Germinal center (tissue), 1 donor: ENCODE results near the gene BACH2.

ENCODE experiments used
- DNase-seq: peaks from one replicate; pipeline ENCODE4 v3.0.0; 2012; ENCODE audit warnings: mixed read lengths, low spot score

Gene BACH2

DNA sequence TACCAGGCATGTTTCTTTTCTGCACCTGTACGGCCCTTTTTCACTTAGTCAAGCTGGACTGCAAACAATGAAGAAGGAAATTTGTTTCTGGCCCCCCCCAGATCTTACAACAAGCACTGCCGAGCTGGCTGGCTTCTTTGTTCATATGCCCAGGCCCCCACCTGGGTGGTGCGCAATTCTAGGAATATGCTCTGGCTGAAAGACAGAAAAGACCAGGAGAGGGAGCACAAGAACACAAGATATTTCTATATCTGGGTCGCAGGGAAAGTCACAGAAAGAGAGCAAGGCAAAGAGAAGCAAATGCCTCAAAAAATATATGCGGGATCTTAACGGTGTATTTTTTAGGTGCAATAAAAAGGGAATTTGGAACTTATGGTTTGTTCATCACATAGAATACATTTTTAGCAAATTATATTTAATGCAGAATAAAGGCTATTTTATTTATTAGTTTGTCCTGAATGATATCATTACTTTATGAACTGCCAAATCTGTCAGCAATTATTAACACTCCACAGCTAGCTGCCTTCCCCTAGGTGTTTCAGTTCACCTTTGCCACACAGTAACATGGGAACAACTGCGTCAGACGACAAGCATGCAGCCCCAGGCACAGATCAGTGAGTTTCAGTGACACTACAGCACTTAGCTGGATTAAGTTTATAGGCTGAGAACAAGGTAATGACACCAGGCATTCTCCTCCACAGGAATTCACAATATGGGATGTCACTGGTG, 325.9 kb downstream of the BACH2 start:
- no peak for DNase-seq

DNA sequence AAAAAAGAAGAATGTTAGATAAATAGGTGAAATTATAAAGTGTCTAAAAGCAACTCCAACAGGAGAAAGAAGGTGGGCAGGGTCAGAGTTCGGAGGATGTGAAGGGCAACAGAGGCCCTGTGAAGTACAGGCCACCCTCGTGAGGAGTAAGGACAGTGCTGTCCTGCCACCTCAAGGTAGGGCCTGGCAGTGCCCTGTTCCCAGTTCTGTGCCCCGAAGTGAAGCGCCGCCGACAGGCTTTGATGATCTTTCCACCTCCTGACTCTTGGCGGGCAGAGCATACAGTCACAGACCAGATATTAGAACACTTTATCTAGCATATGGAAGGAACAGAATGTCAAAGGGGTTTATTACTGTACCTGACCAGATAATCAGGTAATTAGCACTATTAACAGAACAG, 326.6 kb downstream of the BACH2 start:
- no peak for DNase-seq

DNA sequence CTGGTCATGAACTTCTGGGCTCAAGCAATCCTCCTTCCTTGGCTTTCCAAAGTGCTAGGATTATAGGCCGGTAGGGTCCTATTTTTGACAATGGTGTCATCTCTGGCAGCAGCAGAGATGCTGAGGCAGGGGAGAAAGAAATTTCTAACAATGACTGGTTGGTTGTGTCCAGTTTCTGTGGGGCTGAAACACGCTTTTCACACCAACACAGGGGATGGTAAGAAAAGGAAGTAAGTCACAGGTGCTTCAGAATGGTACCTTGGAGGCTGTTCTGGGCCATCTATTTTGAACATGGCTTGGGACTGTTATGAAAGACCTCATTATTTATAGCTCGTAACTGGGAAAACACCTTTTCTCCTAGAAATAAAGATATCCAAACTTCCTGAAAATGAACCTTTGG, 329.7 kb downstream of the BACH2 start:
- DNase-seq, result no peak

DNA sequence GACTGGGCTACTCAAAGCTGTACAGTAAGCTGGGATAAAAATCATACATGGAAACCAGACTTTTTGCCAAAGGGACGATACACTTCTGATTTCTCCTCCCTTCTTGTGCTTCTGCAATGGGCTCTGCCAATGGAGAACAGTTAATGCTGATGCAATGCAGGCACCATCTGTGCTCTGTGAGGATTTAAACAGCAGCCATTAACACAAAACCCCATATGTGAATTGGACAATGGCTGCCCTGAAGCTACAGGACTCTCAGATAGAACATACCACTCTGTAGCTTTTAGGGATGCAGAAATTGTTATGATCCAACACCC, 330.5 kb downstream of the BACH2 start:
- DNase-seq, result no peak

DNA sequence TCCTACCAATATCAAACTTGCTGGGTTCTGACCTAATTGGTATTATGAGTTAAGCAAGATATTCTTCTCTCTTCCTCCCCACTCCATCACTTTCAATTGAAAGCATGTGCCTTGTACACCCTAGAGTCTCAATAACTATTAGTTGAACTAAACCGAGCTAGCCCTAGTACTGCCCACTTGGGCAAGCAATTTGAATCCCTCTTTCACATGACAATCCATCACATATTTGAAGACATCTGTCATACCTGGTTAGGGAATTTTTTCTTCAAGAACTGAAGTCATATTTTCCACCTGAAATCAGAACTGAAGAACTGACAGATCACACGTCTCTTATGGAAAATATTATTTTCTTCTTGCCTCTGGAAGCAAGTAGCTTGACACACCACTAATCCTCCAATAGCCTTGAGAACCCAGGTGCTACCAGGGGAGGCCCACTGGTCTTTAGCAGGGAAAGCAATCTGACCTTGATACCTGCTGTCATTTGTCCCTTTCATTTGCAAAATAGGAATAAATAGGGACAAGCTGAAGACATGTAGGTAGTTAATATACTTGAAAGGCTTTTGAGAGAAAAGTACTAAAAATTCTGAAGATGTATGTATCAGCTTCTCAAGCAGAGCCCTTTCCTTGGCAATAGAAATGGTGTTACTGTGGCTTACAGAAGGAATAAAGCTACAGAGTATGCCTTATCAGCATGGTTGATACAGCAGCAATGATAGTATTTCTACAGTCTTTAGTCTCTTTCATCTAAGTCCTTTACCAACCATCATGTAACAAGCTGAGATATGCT, 331.0 kb downstream of the BACH2 start:
- no peak for DNase-seq

DNA sequence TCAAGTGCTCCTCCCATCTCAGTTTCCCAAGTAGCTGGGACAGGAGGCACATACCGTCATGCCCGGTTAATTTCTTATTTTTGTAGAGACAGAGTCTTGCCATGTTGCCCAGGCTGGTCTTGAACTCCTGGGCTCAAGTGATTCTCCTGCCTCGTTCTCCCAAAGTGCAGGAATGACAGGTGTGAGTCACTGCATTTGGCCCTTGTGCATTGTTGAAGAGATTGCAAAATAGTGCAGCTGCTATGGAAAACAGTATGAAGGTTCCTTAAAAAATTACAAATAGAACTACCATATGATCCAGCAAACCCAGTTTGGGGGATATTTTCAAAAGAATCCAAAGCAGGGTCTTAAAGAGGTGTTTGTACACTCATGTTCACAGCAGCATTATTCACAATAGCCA, 333.3 kb downstream of the BACH2 start:
- no peak for DNase-seq

DNA sequence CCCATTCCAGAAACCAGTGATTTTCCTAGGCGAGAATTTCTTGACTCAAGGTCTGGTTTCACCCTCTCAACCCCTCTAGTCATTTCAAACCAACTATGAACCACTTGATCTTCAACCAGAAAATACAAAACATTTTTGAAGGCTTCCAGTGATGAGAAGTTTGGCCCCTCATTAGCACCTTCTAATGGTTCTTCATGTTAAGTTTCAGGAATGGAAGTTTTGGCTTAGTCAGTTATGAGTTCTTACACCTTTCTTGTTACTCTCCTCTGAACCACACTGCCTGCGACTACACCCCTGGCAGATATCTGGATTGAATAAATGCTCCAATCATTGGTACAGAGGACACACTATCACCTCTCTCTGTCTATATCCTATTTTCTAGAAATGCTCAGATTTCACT, 335.2 kb downstream of the BACH2 start:
- DNase-seq, result no peak

DNA sequence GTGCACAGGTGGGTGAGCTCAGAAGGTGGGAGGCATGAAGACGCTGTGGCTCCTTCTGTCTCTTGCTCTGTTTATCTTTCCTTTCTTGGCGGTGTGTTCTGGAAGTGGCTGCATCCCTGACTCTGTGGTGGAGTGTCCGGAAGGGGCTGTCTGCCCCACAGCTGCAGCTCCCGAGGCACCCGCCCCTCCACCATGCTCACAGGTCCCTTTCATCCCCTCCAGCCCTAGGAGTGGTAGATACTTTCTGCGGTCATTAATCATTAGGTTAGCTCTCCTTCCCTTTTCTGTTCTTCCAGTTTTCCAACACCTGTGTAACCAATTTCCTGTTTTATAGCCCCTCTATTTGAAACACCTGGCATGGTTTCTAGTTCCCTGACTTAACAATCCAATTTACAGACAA, 336.8 kb downstream of the BACH2 start:
- DNase-seq, result no peak

DNA sequence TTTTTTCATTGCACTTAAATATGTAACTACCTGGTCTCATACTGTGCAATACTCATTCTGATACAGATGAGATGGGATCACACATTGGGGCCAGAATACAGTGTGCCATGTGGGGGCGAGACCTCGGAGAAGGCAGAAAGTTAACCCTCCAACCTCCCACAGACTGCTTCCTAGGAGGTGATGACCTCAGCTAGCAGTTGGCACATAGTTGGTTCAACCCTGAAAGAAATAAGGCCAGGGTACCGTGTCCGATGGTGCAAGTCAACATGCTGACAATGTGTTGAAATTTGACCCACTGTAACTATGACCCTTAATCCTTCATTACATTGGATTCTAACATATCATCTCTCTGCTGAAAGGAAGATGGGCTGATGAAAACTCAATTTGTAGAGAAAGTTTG, 340.5 kb downstream of the BACH2 start:
- no peak for DNase-seq

DNA sequence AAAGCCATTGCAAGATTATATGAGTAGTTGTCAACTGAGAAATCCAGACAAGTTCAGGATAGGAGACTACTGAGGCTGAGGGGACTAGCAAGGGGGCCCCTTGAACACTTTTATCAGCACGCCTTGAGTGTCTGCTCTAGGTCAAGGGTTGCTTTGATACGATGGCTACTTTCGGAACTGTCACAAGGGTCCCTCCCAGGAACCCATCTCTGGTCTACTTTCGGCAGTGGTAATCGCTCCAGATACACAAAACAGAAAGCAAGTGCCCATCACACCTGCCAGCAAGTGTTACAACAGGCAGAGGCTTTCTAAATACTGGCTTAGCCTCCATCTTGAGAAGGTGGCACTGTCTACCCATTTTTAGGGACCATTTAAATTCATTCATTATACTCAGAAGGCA, 341.3 kb downstream of the BACH2 start:
- no peak for DNase-seq

DNA sequence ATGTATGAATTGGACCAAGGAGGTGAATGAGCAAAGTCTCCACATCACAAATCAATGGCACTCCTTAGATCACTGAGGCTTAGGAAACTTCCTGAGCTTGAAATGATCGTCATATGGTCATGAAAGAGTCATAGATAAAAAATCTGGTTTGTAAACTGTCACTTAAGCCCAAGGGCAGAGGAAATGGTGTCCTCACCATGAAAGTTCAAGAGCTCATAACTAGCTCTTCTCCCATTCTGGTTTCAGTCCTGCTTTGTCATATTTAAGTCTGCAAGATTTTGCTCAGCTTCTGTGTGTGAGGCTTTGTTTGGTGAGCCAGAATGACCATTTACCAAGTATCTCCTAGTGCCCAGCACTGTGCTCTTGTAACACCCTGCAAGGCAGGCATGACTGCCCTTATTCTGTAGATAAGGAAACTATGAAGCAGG, 341.9 kb downstream of the BACH2 start:
- no peak for DNase-seq

DNA sequence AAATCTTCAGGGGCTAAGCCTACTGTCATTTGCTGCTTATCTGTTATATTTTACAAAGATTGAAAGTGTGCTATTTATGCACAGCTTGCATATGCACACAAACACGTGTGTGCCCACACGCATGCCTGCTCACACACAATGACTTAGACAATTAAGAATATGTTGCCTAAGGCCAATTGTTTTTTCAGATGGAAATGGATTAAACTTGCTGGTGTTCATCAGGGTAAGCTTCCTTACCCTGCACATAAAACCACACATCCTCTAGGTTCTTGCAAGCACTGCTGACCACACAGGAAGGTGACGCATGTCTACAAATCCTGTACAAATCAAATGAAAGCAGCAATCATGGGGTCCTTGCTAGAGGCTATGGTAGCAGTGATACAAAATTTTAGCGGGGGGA, 344.0 kb downstream of the BACH2 start:
- no peak for DNase-seq

DNA sequence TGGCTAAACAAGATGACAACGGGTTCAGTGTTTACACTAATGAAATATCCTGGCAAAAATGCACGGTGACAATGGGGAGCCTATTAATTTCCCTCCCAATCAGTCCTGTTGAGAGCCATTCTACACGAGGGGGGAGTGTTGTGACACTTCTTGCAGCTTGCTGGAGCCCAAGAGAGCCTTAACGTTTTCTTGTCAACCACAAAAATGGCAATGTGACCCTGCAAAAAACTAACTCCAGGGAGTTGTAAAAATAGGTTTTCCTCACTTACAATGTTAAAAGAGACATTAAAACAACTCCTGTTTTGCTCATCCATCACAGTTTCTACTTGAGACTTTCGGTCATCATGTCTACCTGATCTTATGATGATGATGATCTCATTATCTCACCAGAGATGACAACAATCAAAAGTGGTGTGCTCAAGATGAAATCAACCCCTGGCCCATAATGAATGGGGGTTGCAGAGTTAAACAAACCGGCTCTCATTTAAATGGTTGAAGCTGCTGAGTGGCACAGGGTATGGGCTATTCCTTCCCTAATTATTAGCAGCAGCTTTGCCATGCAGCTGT, 344.5 kb downstream of the BACH2 start:
- DNase-seq, result no peak

DNA sequence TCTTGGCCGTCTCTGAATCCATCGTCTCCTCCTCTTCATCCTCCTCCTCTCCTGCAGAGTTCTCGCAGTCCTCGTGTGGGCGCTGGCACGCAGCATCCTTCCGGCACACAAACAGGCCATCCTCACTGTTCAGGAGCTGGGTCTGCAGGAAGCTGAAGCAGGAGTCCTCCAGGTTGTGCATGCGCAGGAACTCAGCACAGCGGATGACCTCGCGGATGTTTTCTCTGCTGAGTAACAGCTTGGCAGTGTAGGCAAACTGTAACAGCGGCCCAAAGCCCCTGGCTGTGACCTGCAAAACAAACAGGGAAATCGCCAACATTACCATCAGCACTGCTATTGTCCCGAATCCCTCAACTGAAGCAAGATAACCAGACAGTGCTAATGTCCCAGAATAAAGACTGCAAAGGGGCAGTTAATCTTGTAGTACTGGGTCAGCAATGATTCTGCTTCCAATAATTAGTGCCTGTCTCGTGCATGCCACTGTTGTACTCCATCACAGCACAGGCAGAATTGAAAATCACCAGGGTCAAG, 345.0 kb downstream of the BACH2 start:
- DNase-seq, result no peak

DNA sequence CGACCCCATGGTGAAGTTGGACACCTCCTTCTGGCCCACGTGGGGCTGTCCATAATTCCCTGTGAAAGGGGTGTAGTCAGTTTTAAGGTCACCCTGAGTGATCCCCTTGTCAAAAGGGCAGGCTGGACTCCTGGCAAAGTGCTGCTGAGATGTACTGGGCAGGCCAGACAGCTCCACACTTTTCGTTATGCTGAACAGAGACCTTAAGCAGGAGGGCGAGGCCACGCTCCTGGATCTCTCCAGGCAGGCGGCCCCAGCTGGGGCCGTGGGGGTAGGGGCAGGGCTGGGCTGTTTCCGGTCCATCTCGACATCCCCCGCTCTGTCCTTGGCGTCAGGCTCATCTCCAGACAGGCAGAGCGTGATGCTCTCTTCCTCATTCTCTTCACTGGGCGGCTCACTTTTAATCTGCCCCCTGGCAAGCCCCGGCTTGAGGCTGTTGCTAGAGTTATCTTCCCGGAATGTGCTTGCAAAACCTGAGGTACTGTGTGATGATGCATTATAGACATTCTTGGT, 345.7 kb downstream of the BACH2 start:
- no peak for DNase-seq

DNA sequence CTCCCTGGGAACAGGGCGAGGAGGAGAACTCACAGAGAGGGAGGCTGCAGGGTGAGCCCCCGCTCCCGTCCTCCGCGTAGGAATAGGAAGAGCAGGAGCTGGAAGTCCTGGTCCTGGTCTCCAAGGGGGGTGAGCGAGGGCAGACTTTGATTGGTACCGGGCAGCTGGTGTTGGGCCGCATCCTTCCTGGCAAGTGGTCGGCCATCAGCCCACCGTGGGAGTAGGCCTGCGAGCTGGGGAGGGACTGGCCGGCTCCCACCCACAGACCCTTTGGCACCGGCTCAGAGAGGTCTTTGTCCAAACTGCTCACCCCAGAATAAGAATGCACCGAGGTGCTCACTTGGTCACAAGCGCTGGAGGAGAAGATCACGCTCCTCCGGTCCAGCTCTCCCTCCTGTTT, 346.2 kb downstream of the BACH2 start:
- no peak for DNase-seq

DNA sequence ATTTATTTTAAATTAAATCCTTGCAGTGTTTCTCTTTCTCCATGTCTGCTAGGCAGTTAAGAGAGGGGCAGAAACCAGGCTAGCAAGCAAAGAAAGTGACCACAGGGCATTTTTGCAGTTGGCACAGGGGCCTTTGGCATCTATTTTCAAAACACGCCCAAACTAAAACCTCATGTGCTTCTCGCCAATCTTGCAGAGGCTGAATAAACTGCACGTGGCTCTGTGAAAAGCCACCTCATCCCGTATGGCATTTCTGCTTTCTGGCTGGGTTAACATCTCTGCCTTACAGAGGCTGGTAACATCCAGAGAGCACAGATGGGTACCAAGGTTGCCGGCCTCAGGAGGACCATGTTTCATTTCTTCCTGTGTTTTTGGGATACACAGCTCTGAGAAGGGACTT, 347.8 kb downstream of the BACH2 start:
- DNase-seq, result no peak

DNA sequence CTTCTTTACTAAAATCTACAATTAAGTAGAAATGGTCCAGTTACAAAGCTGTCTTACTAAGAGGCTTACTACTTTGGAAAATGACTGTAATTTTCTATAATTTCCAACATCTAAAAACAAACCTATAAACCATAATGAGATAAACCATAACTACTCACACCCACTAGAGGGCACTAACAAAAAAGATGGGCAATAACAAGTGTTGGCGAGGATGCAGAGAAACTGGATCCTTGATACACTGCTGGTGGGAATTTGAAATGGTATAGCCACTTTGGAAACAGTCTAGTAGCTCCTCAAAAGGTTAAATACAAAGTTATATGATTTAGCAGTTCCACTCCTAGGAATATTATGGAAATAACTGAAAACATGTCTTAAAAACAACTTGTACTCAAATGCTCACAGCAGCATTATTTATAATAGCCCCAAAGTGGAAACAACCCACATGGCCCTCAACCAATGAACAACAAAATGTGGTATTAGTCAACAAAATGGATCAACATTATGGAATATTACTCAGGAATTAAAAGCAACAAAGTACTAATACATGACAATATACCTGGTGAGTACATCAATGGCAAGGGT, 351.7 kb downstream of the BACH2 start:
- DNase-seq, result no peak

DNA sequence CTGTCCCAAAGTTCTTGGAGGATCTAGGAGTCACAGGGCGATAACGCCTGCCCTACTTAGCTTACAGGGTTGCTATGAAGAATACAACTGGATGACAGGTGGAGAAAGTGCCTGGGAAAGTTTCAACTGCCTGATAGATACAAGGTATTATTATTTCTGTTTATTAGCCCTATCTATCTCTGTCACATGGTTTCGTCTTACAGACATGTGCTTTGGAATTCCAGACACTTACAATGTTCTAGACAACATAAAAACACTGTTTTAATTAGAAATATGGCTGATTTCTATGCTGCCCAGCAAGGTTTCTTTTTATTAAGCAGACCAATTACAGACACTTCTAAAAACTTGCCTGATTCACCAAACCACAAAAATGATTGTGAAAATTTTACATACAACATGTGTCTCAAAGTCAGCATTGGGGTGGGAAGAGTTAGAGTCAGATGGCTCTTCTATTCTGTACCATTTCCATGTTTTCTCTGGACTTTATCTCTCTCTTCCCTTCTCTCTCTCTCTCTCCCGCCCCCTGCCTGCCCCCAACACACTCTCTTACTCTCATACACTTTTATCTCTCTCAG, 352.4 kb downstream of the BACH2 start:
- DNase-seq, result no peak

DNA sequence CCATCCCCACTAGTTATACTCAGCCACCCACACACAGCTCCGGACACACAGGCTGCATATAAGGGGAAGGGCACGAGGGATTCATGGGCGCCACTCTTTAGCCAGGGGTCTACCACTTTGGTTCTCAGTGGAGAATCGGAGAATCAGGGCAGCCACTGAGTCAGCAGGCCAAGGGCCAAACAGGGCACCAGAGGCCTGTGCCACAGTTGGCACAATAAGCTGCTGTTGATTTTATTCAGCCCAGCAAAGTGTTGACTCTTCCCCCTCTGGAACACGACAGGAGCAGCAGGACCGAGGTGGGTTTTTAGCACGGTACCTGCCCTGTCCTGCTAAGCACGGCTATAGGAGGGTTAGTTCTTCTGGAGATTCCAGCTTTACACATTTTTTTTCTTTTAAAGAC, 354.0 kb downstream of the BACH2 start:
- DNase-seq, result no peak

DNA sequence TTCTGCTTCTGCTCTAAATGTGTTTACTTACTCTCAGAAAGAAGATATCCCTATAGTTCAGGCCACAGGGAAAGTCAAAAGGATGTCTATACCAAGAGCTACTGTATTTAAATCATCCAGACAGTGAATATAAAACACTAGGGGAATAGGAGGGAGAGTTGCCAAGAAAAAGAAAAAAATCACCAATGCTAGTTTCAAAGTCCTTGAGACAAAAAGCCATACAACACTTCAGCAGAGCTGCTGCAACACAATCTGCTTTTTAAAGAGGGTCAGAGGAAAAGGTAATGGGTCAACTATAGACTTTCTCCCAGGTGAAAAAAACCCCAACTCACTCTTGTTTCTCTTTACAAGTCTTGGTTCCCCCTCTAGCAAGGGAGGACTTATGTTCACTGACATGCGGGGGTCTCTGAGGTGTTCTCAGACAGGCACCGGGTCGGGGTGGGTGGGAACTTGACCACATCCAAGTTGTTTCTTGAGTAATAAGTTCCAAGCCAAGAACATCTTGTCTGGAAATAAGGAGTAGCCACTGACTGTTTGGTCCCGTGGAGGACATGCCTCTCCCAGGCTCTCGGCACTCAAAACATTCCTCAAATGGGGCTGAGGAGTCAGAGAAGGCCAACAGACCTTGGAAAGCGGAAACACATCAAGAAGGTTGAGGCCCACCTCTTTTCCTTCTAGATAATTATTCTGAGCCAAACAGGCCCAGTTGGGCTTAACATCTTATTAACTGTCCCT, 354.7 kb downstream of the BACH2 start:
- no peak for DNase-seq
